Measurements from ENCODE around the gene B4GALT2.
A peak's percentile ranks its signal among the peaks of the same experiment; 100 is the strongest.

B4GALT2 gene, protein sequence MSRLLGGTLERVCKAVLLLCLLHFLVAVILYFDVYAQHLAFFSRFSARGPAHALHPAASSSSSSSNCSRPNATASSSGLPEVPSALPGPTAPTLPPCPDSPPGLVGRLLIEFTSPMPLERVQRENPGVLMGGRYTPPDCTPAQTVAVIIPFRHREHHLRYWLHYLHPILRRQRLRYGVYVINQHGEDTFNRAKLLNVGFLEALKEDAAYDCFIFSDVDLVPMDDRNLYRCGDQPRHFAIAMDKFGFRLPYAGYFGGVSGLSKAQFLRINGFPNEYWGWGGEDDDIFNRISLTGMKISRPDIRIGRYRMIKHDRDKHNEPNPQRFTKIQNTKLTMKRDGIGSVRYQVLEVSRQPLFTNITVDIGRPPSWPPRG

DNA sequence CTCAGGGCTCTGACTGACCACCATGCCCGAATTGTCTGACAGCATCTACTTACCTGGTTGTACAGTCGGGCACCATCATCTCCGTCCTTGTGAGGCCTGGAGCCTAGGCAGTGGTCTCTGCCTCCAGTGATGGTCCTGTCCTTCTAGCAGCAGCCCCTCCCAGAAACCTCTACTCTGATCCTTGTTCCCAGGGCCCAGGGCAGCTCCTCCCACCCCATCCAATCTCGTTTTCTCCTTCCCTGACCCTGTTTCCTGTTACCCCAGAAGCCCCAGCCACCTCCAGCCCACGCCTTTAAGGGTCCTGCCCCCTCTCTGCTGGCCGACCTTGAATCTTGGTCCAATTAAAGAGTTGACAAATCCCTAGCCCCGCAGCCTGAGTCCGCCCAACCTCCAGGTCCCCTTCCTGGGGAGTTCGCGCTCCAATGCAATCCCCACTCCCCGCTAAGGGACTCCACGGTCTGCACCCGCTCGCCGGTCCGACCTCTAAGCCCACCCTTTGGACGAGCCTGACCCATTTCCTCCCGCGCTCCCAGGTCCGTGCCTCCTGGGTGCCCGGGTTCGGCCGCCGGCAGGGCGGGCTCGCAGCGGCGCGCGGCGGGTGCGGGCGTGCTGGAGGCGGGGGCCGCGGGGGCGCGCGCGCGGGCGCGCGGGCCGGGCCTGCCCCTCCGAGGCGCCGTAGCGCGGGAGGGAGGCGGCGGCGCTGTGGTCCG lies at the start of gene B4GALT2:
TSS of gene B4GALT2 (plus strand) at position 660 of the 710 bp plus-strand sequence. CDS start 1,951 bp downstream, outside the sequence.
- DNase-seq (ENCODE audit: low read depth in 1 of 2, low spot score in 1 of 2), result no peak

DNA sequence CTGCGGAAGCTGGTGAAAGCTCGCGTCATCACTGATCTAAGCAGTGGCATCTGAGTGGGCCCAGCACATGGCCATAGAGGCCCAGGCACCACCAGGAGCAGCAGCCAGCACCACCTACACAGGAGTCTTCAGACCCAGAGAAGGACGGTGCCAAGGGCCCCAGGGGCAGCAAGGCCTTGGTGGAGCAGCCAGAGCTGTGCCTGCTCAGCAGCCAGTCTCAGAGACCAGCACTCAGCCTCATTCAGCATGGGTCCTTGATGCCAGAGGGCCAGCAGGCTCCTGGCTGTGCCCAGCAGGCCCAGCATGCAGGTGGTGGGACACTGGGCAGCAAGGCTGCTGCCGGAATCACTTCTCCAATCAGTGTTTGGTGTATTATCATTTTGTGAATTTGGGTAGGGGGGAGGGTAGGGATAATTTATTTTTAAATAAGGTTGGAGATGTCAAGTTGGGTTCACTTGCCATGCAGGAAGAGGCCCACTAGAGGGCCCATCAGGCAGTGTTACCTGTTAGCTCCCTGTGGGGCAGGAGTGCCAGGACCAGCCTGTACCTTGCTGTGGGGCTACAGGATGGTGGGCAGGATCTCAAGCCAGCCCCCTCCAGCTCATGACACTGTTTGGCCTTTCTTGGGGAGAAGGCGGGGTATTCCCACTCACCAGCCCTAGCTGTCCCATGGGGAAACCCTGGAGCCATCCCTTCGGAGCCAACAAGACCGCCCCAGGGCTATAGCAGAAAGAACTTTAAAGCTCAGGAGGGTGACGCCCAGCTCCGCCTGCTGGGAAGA lies 48.7 kb upstream of the B4GALT2 start:
- DNase-seq (ENCODE audit: low read depth in 1 of 2, low spot score in 1 of 2), result no peak

DNA sequence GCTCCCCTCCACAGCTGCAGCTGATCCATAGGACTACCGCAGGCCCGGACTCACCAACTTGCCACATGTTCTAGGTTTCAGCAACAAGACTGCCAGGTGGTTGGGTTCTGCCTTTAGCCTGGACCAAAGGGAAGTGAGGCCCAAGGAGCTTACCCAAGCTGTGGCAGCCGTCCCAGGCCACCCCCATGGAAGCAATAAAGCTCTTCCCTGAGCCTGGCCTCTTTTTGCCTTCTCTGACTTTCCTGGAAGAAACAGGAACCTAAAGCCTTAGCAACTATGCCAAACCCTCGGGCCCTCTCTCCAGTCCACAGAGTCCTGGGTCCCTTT lies 48.1 kb upstream of the B4GALT2 start:
- DNase-seq (ENCODE audit: low read depth in 1 of 2, low spot score in 1 of 2), result no peak

DNA sequence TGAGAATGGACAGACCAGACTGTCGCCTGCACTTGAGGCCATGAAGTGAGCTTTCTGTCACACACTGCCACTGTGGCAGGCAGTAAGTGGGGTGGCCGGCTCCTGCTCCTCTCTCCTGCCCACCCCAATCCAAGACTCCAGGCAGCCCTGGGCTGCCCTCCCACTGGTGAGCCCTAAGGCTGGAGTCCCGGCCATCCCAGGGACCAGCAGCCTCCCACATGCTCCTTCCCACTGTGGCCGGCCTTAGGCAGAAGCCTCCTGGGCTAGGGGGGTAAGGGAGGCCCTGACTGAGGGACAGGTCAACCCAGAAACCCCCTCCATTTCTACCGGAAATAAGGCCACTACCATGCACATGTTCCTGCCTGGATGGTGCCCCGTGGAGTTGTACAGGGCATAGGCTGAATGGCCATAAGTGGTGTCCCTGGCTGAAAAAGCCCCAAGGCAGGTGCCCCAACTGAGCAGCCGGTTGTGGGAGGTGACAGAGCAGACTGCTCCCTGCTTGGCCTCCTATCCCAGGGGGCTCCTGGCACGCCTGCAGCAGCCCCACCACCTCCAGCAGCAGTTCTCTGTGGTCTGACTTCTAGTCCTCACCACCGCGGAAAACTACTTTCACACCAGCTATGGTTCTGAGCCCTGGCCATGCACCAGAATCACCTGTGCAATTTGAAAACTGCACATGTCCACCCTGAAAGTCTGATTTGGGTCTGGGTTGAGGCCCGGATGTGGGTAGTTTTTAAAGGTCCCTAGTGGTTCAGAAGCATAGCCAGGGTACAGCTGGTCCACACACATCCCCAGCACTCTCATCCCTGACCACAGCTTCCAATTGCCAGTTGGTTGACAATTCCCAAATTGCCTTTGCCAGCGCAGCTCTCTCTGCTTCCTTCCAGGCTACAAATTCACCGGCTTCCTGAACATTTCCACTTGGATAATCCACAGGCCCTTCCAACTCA lies 47.0 kb upstream of the B4GALT2 start:
- no peak for DNase-seq (ENCODE audit: low read depth in 1 of 2, low spot score in 1 of 2)

GRCh38 chr1:43932786-43933385 lies 46.1 kb upstream of the B4GALT2 start:
- DNase-seq (ENCODE audit: low read depth in 1 of 2, low spot score in 1 of 2), result no peak

DNA sequence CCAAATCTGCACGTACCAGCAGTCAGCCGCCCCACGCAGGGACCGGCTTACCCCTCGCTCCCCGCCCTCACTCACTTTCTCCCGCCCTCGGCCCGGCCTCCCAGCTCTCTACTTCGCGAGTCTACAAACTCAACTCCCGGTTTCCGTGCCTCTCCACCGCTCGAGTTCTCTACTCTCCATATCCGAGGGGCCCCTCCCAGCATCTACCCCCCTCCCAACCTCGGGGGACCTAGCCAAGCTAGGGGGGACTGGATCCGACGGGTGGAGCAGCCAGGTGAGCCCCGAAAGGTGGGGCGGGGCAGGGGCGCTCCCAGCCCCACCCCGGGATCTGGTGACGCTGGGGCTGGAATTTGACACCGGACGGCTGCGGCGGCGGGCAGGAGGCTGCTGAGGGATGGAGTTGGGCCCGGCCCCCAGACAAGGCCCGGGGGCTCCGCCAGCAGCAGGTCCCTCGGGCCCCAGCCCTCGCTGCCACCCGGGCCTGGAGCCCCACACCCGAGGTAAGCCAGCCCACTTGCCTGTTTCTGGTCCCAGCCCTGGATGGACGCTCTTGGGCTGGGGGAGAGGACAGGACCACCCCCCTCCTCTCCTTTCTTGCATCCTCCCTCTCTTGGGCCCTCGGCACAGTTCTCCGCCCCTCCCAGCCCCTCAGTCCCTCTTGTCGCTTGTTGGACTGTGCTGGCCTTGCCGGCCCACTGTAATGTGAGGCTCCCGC lies 45.5 kb upstream of the B4GALT2 start, which contains the start of gene ARTN:
TSS of gene ARTN (plus strand) at position 416 of the 715 bp plus-strand sequence. CDS start 1,856 bp downstream, outside the sequence.
- no peak for DNase-seq (ENCODE audit: low read depth in 1 of 2, low spot score in 1 of 2)

- DNase-seq (ENCODE audit: low read depth in 1 of 2, low spot score in 1 of 2), result peak in 1 of 2 donors; percentile 40
Observed at GRCh38 chr1:43934101-43934985, 44.7 kb upstream of the B4GALT2 start.

GRCh38 chr1:43934986-43935324 lies 44.1 kb upstream of the B4GALT2 start:
- no peak for DNase-seq (ENCODE audit: low read depth in 1 of 2, low spot score in 1 of 2)

DNA sequence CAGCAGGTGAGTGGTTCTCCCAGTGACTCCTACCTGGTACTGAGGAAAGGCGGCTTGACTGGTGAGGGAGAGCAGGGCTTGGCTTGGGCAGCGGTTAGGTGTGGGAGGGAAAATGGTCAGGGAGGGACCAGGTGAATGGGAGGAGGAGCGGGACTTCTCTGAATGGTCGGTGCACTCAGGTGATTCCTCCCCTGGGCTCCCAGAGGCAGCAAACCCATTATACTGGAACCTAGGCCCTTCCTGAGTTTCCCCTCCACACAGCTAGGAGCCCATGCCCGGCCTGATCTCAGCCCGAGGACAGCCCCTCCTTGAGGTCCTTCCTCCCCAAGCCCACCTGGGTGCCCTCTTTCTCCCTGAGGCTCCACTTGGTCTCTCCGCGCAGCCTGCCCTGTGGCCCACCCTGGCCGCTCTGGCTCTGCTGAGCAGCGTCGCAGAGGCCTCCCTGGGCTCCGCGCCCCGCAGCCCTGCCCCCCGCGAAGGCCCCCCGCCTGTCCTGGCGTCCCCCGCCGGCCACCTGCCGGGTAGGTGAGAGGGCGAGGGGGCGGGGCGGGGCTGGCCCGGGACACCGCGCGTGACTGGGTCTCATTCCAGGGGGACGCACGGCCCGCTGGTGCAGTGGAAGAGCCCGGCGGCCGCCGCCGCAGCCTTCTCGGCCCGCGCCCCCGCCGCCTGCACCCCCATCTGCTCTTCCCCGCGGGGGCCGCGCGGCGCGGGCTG lies 43.1 kb upstream of the B4GALT2 start:
- no peak for DNase-seq (ENCODE audit: low read depth in 1 of 2, low spot score in 1 of 2)

DNA sequence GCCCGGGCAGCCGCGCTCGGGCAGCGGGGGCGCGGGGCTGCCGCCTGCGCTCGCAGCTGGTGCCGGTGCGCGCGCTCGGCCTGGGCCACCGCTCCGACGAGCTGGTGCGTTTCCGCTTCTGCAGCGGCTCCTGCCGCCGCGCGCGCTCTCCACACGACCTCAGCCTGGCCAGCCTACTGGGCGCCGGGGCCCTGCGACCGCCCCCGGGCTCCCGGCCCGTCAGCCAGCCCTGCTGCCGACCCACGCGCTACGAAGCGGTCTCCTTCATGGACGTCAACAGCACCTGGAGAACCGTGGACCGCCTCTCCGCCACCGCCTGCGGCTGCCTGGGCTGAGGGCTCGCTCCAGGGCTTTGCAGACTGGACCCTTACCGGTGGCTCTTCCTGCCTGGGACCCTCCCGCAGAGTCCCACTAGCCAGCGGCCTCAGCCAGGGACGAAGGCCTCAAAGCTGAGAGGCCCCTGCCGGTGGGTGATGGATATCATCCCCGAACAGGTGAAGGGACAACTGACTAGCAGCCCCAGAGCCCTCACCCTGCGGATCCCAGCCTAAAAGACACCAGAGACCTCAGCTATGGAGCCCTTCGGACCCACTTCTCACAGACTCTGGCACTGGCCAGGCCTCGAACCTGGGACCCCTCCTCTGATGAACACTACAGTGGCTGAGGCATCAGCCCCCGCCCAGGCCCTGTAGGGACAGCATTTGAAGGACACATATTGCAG lies 42.4 kb upstream of the B4GALT2 start:
- DNase-seq (ENCODE audit: low read depth in 1 of 2, low spot score in 1 of 2), result no peak

DNA sequence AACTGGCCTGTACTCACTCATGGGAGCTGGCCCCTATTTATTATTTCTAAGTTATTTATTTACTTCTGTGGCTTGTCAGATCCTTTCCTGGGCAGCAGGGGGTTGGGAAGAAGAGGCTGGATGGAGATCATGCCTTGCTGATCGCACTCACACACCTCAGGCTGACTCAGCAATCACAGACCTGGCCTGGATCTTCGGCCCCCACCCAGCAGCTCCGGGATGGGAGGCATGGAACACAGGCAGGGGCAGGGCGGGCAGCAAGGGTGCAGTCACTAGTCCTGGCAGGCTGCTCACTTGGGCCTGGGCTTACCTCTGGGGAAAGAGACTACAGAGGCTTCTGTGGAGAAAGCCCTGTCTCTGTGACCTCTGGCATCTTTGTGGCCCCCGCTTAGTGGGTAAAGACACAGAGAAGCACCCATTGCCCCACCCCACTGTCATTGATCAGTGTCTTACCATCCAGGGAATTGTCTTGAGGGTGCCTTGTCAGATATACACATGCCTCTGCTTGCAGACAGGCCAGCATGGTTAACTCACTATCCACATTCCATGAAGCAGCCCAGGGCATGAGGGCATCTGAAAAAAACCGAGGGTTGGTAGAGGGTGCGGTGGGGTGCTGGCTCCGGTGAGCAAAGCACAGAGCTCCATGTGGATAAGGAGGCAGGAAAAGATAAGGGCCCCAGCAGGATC lies 41.7 kb upstream of the B4GALT2 start:
- DNase-seq (ENCODE audit: low read depth in 1 of 2, low spot score in 1 of 2), result no peak

GRCh38 chr1:43938383-43938782 lies 40.6 kb upstream of the B4GALT2 start:
- no peak for DNase-seq (ENCODE audit: low read depth in 1 of 2, low spot score in 1 of 2)

GRCh38 chr1:43938892-43939587 lies 40.0 kb upstream of the B4GALT2 start:
- DNase-seq (ENCODE audit: low read depth in 1 of 2, low spot score in 1 of 2), result no peak

- no peak for DNase-seq (ENCODE audit: low read depth in 1 of 2, low spot score in 1 of 2)
Observed at GRCh38 chr1:43942411-43942810, 36.6 kb upstream of the B4GALT2 start.

- no peak for DNase-seq (ENCODE audit: low read depth in 1 of 2, low spot score in 1 of 2)
Observed at GRCh38 chr1:43944860-43945259, 34.1 kb upstream of the B4GALT2 start.

DNA sequence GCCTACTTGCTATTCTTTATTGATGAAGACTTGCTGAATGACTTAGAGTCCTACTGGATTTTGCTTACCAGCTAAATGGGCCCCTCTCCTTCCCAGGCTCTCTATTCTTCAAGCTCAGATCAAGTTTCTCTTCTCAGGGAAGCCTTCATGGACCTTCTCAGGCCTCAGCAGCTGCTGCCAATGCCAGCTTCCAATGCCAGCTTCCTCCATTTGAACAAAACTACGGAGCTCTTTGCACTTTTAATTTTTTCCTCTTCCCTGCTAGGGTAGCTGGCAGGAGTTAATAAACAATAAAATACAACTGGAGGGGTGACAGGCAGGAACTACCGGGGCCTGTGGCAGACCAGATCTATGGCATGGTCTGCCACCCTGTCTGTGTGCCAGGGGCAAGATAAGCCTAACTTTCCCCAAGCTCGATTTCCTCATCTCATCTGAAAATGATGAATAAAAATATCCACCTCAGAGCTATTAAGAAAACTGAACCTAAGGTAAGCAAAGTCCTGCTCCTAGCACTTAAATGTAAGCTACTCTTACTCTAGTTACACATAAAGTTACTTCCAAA lies 33.3 kb upstream of the B4GALT2 start:
- no peak for DNase-seq (ENCODE audit: low read depth in 1 of 2, low spot score in 1 of 2)

All from stimulated activated CD4-positive, alpha-beta T cell treated with anti-CD3 and anti-CD28 coated beads, Interleukin-15, amount 100 ng/mL, for 1 hour (primary cell).